Activated CD4-positive, alpha-beta T cell treated with anti-CD3 and anti-CD28 coated beads, Interleukin-2, amount 50 U/mL, for 24 hours (primary cell): ENCODE data around the gene CNTNAP2.

ENCODE experiments used
- DNase-seq, 2 donors: peaks; one replicate each; pipeline ENCODE4 v3.0.0-alpha.2; 2020; ENCODE audit warnings: low read depth in 1 of 2, low spot score in 1 of 2

Gene CNTNAP2

GRCh38 chr7:147803151-147803550 is 1686.5 kb downstream of the CNTNAP2 start:
- DNase-seq = no peak

- DNase-seq = no peak
These were observed 1687.0 kb downstream of the CNTNAP2 start for GRCh38 chr7:147803606-147804005.

- no peak for DNase-seq
These were observed 1687.4 kb downstream of the CNTNAP2 start for GRCh38 chr7:147804032-147804431.

GRCh38 chr7:147805996-147806576 is 1689.5 kb downstream of the CNTNAP2 start:
- no peak for DNase-seq

- DNase-seq = no peak
These were observed 1693.2 kb downstream of the CNTNAP2 start for GRCh38 chr7:147809786-147810185.

GRCh38 chr7:147810269-147810668 is 1693.7 kb downstream of the CNTNAP2 start:
- DNase-seq = no peak

- no peak for DNase-seq
These were observed 1695.3 kb downstream of the CNTNAP2 start for GRCh38 chr7:147811923-147812322.

- no peak for DNase-seq
These were observed 1696.7 kb downstream of the CNTNAP2 start for GRCh38 chr7:147813316-147813715.

GRCh38 chr7:147818317-147818716 is 1701.7 kb downstream of the CNTNAP2 start:
- DNase-seq = no peak

- DNase-seq = no peak
These were observed 1708.1 kb downstream of the CNTNAP2 start for GRCh38 chr7:147824671-147825070.

- no peak for DNase-seq
These were observed 1712.4 kb downstream of the CNTNAP2 start for GRCh38 chr7:147829016-147829415.

GRCh38 chr7:147833557-147833956 is 1717.0 kb downstream of the CNTNAP2 start:
- no peak for DNase-seq

GRCh38 chr7:147833970-147834369 is 1717.4 kb downstream of the CNTNAP2 start:
- DNase-seq = no peak

- DNase-seq = no peak
These were observed 1736.2 kb downstream of the CNTNAP2 start for GRCh38 chr7:147852833-147853232.

GRCh38 chr7:147857152-147858140 is 1740.8 kb downstream of the CNTNAP2 start:
- no peak for DNase-seq

GRCh38 chr7:147858421-147858820 is 1741.8 kb downstream of the CNTNAP2 start:
- DNase-seq = no peak

GRCh38 chr7:147859033-147859432 is 1742.4 kb downstream of the CNTNAP2 start:
- DNase-seq = no peak

GRCh38 chr7:147859486-147859885 is 1742.9 kb downstream of the CNTNAP2 start:
- DNase-seq = no peak

GRCh38 chr7:147861058-147861716 is 1744.6 kb downstream of the CNTNAP2 start:
- no peak for DNase-seq

GRCh38 chr7:147861945-147862344 is 1745.3 kb downstream of the CNTNAP2 start:
- DNase-seq = no peak

- DNase-seq = no peak
These were observed 1752.9 kb downstream of the CNTNAP2 start for GRCh38 chr7:147869456-147869855.
